ENCODE measurements around the gene STON1. TPM values are rescaled to one million over a fixed set of nuclear protein-coding genes. Genes with fewer than 3 reads are reported as not detected.

STON1 gene
- total RNA-seq, 4 donors from 2014 or later: 4.1 to 9.7 (median 8.1) TPM

DNA sequence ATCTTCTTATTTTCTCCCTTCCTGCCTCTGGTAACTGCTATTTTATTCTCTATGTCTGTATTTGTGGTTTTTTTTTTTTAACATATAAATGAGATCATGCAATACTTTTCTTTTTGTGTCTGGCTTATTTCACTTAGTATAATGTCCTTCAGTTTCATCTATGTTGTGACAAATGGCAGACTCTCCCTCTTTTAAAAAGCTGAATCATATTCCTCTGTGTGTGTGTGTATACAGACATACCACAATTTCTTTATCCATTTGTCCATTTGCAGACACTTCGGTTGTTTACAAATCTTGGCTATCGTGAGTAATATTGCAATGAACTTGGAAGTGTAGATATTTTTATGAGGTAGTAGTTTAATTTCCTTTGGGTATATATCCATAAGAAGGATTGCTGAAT, 94.7 kb downstream of the STON1 start:
- intact Hi-C loops (cut with DNase I; ENCODE audit: low total_unique reads): no loop called here
- TF ChIP-seq POLR2A (IDR thresholded peaks at IDR 0.05): no peak
- TF ChIP-seq, protein P1, sequence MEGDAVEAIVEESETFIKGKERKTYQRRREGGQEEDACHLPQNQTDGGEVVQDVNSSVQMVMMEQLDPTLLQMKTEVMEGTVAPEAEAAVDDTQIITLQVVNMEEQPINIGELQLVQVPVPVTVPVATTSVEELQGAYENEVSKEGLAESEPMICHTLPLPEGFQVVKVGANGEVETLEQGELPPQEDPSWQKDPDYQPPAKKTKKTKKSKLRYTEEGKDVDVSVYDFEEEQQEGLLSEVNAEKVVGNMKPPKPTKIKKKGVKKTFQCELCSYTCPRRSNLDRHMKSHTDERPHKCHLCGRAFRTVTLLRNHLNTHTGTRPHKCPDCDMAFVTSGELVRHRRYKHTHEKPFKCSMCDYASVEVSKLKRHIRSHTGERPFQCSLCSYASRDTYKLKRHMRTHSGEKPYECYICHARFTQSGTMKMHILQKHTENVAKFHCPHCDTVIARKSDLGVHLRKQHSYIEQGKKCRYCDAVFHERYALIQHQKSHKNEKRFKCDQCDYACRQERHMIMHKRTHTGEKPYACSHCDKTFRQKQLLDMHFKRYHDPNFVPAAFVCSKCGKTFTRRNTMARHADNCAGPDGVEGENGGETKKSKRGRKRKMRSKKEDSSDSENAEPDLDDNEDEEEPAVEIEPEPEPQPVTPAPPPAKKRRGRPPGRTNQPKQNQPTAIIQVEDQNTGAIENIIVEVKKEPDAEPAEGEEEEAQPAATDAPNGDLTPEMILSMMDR (IDR thresholded peaks at IDR 0.05): no peak
- WGBS, 2 donors: 92% methylated on average over 2 of the region's 2 CpGs
- DNase-seq (ENCODE audit: low spot score in 2 of 2): no peak
- no peak overlapping the region for H3K4me3 ChIP-seq (ENCODE audit: low read depth, poor library complexity, severe bottlenecking)

- TF ChIP-seq, protein P1 (IDR thresholded peaks at IDR 0.05): no peak
- TF ChIP-seq POLR2A (IDR thresholded peaks at IDR 0.05): no peak
- no peak for DNase-seq (ENCODE audit: low spot score in 2 of 2)
Measured at GRCh38 chr2:48626047-48626446, 96.1 kb downstream of the STON1 start.

GRCh38 chr2:48633143-48633542, 103.2 kb downstream of the STON1 start:
- intact Hi-C loops (cut with DNase I; ENCODE audit: low total_unique reads): no loop called here
- TF ChIP-seq POLR2A (IDR thresholded peaks at IDR 0.05): no peak
- TF ChIP-seq, protein P1 (IDR thresholded peaks at IDR 0.05): no peak

More at GRCh38 chr2:48626047-48626446, 96.1 kb downstream of the STON1 start:
- intact Hi-C loops (cut with DNase I; ENCODE audit: low total_unique reads): no loop called here
- no peak overlapping the region for H3K4me3 ChIP-seq (ENCODE audit: low read depth, poor library complexity, severe bottlenecking)

GRCh38 chr2:48635786-48636185, 105.8 kb downstream of the STON1 start:
- 71 to 89% methylated on average over 2 of the region's 2 CpGs for WGBS, 2 donors
- TF ChIP-seq POLR2A (IDR thresholded peaks at IDR 0.05): no peak
- TF ChIP-seq, protein P1 (IDR thresholded peaks at IDR 0.05): no peak

More at GRCh38 chr2:48633143-48633542, 103.2 kb downstream of the STON1 start:
- WGBS, 2 donors: 47 to 59% methylated on average over 5 of the region's 5 CpGs
- no peak for DNase-seq (ENCODE audit: low spot score in 2 of 2)
- H3K4me3 ChIP-seq (ENCODE audit: low read depth, poor library complexity, severe bottlenecking): no peak overlapping the region

GRCh38 chr2:48638261-48638660, 108.3 kb downstream of the STON1 start:
- intact Hi-C loops (cut with DNase I; ENCODE audit: low total_unique reads): no loop called here
- no peak overlapping the region for H3K4me3 ChIP-seq (ENCODE audit: low read depth, poor library complexity, severe bottlenecking)
- DNase-seq (ENCODE audit: low spot score in 2 of 2): no peak
- no peak for TF ChIP-seq POLR2A (IDR thresholded peaks at IDR 0.05)
- TF ChIP-seq, protein P1 (IDR thresholded peaks at IDR 0.05): no peak
- 59 to 77% methylated on average over 1 of the region's 1 CpG for WGBS, 2 donors

More at GRCh38 chr2:48635786-48636185, 105.8 kb downstream of the STON1 start:
- no peak overlapping the region for H3K4me3 ChIP-seq (ENCODE audit: low read depth, poor library complexity, severe bottlenecking)
- intact Hi-C loops (cut with DNase I; ENCODE audit: low total_unique reads): no loop called here
- no peak for DNase-seq (ENCODE audit: low spot score in 2 of 2)

Other genes with a start within 250 kb of the STON1 start
- 10 to 100 TPM in 2 of 4 donors, 1 to 10 TPM in 2; 8.9 to 16.8 (median 11.3) TPM for gene FOXN2, start 215.5 kb upstream of the STON1 start, total RNA-seq
- 10 to 100 TPM; 15.8 to 29.5 (median 21.3) TPM for gene PPP1R21, start 89.4 kb upstream of the STON1 start, total RNA-seq
- under 1 TPM in 1 of 4 donors, not detected in 3; 0.96 TPM for gene GTF2A1L, start 87.7 kb downstream of the STON1 start, total RNA-seq
- under 1 TPM in 1 of 4 donors, not detected in 3; 0.19 TPM for gene LHCGR, start 225.6 kb downstream of the STON1 start, total RNA-seq